H1 (cell line): ENCODE results near the gene TBC1D12. TPM values are rescaled to one million over a fixed set of nuclear protein-coding genes. Genes with fewer than 3 reads are reported as not detected.
A peak's percentile ranks its signal among the peaks of the same experiment; 100 is the strongest.

Experiments used
- ASH2L ChIP-seq: fragments of 200-600, 300-600 bp; sonication (generic); IDR thresholded peaks from one replicate; pipeline ENCODE4 v1.7.1; 2017; ENCODE audit warnings: low read length
- CBX5 ChIP-seq: fragments of 300-800, 300-1000 bp; sonication (generic); IDR thresholded peaks from 2 replicates; pipeline ENCODE4 v1.7.1; 2016; ENCODE audit warnings: antibody characterized with exemption, low read length, low read depth
- CBX8 ChIP-seq: fragments of 300-800, 300-1000 bp; sonication (generic); IDR thresholded peaks from 2 replicates; pipeline ENCODE4 v1.7.1; 2016; ENCODE audit warnings: low read depth, low read length, borderline replicate concordance
- CEBPB ChIP-seq: IDR thresholded peaks from 2 replicates; pipeline ENCODE4 v1.6.1; 2012; ENCODE audit warnings: low read depth, low read length
- EGR1 ChIP-seq: IDR thresholded peaks from 2 replicates; pipeline ENCODE4 v1.6.1; 2011; ENCODE audit warnings: low read depth, low read length, borderline replicate concordance
- EP300 ChIP-seq, 2 experiments: IDR thresholded peaks; 1 replicate in 1 of 2; 2 replicates in 1 of 2; pipeline ENCODE4 v1.6.1; 2011 to 2012; ENCODE audit warnings: low read depth in 2 of 2, low read length in 2 of 2, mild to moderate bottlenecking in 2 of 2, borderline replicate concordance in 1 of 2, inconsistent platforms in 1 of 2, moderate library complexity in 1 of 2
- EZH2 ChIP-seq: fragments of 200-600 bp; sonication (generic); IDR thresholded peaks from 2 replicates; pipeline ENCODE4 v1.7.1; 2012; ENCODE audit warnings: low read depth, mild to moderate bottlenecking, moderate library complexity, low read length, inconsistent platforms; ENCODE audit not compliant: severe bottlenecking
- FOSL1 ChIP-seq: IDR thresholded peaks from 2 replicates; pipeline ENCODE4 v1.6.1; 2011; ENCODE audit warnings: mild to moderate bottlenecking, low read depth, low read length, moderate library complexity; ENCODE audit not compliant: insufficient read depth
- HDAC2 ChIP-seq, 2 experiments: fragments of 300-600 bp in 1 of 2; sonication (generic) in 1 of 2; IDR thresholded peaks; 2 replicates each; pipeline ENCODE4 v1.6.1; 2011 to 2012; ENCODE audit warnings: low read depth in 2 of 2, low read length in 2 of 2, mild to moderate bottlenecking in 2 of 2, moderate library complexity in 2 of 2, borderline replicate concordance in 1 of 2, inconsistent platforms in 1 of 2
- JUN ChIP-seq: IDR thresholded peaks from 2 replicates; pipeline ENCODE4 v1.6.1; 2011; ENCODE audit warnings: low read depth, mild to moderate bottlenecking, improper control_type of control experiment, low read length
- KDM4A ChIP-seq: IDR thresholded peaks from one replicate; pipeline ENCODE4 v1.7.1; 2012; ENCODE audit warnings: low read depth, mild to moderate bottlenecking, moderate library complexity, low read length, inconsistent platforms; ENCODE audit not compliant: severe bottlenecking
- MAFK ChIP-seq: IDR thresholded peaks from 2 replicates; pipeline ENCODE4 v1.6.1; 2012; ENCODE audit warnings: low read depth, mild to moderate bottlenecking, improper control_type of control experiment, low read length
- NANOG ChIP-seq: IDR thresholded peaks from 2 replicates; pipeline ENCODE4 v1.6.1; 2011; ENCODE audit warnings: low read length, low read depth, mild to moderate bottlenecking, inconsistent platforms; ENCODE audit not compliant: insufficient read depth, poor library complexity, severe bottlenecking
- PHF8 ChIP-seq: fragments of 200-600 bp; sonication (generic); conservative IDR thresholded peaks from 2 replicates; pipeline ENCODE4 v1.7.1; 2012; ENCODE audit warnings: low read depth, mild to moderate bottlenecking, inconsistent platforms, low read length, moderate library complexity
- POLR2A ChIP-seq, 2 experiments: IDR thresholded peaks; 1 replicate in 1 of 2; 2 replicates in 1 of 2; pipeline ENCODE4 v1.6.1; 2011; ENCODE audit warnings: low read depth in 2 of 2, low read length in 2 of 2, mild to moderate bottlenecking in 2 of 2; ENCODE audit errors: control extremely low read depth in 1 of 2
- RBBP5 ChIP-seq: IDR thresholded peaks from 2 replicates; pipeline ENCODE4 v1.7.1; 2012; ENCODE audit warnings: low read depth, mild to moderate bottlenecking, inconsistent platforms, low read length, moderate library complexity, borderline replicate concordance
- RFX5 ChIP-seq: IDR thresholded peaks from 2 replicates; pipeline ENCODE4 v1.6.1; 2011; ENCODE audit warnings: low read depth, low read length, improper control_type of control experiment, borderline replicate concordance
- RXRA ChIP-seq: IDR thresholded peaks from 2 replicates; pipeline ENCODE4 v1.6.1; 2011; ENCODE audit warnings: low read depth, mild to moderate bottlenecking, low read length, moderate library complexity; ENCODE audit not compliant: insufficient read depth
- SIN3A ChIP-seq, 2 experiments: IDR thresholded peaks in 1 of 2; conservative IDR thresholded peaks in 1 of 2; 2 replicates each; pipeline ENCODE4 v1.6.1; 2011 to 2012; ENCODE audit warnings: low read length in 2 of 2, improper control_type of control experiment in 1 of 2, low read depth in 1 of 2, mild to moderate bottlenecking in 1 of 2
- SIRT6 ChIP-seq: IDR thresholded peaks from one replicate; pipeline ENCODE4 v1.7.1; 2012; ENCODE audit warnings: low read length, inconsistent platforms
- SP1 ChIP-seq: IDR thresholded peaks from 2 replicates; pipeline ENCODE4 v1.6.1; 2011; ENCODE audit warnings: low read depth, low read length
- SP2 ChIP-seq: IDR thresholded peaks from 2 replicates; pipeline ENCODE4 v1.6.1; 2012; ENCODE audit warnings: mild to moderate bottlenecking, low read length, inconsistent platforms
- SRF ChIP-seq: IDR thresholded peaks from 2 replicates; pipeline ENCODE4 v1.6.1; 2011; ENCODE audit warnings: mild to moderate bottlenecking, low read depth, low read length, moderate library complexity
- TAF1 ChIP-seq: IDR thresholded peaks from 2 replicates; pipeline ENCODE4 v1.6.1; 2011; ENCODE audit warnings: mild to moderate bottlenecking, low read depth, low read length
- polyA plus RNA-seq, 7 experiments: library from polyadenylated mRNA; depleted of rRNA in 3 of 7; stranded (reverse) in 5 of 7; unstranded in 2 of 7; fragments of >200 nt in 5 of 7; fragments of 200-250 nt in 2 of 7; gene quantifications; 1 replicate in 5 of 7; 2 replicates in 1 of 7; 4 replicates in 1 of 7; pipeline versions ENCODE4 v1.2.1 to v1.2.3, GENCODE V29; 2011 to 2013; ENCODE audit warnings: missing spikeins in 2 of 7, mixed read lengths in 2 of 7
- total RNA-seq: library from RNA; stranded (reverse); fragmentation: NEBNext Ultra II Directional; extraction: Animal tissue kit (Norgen Biotek cat#: 25700); gene quantifications from 2 replicates; pipeline ENCODE4 v1.2.1, GENCODE V29; 2021

Gene TBC1D12
- total and polyA plus RNA-seq, 2 of the 8 experiments (the other 6 are each of a cell fraction or from before 2014, with no cell fraction given), result 1.1 to 3.2 TPM

DNA sequence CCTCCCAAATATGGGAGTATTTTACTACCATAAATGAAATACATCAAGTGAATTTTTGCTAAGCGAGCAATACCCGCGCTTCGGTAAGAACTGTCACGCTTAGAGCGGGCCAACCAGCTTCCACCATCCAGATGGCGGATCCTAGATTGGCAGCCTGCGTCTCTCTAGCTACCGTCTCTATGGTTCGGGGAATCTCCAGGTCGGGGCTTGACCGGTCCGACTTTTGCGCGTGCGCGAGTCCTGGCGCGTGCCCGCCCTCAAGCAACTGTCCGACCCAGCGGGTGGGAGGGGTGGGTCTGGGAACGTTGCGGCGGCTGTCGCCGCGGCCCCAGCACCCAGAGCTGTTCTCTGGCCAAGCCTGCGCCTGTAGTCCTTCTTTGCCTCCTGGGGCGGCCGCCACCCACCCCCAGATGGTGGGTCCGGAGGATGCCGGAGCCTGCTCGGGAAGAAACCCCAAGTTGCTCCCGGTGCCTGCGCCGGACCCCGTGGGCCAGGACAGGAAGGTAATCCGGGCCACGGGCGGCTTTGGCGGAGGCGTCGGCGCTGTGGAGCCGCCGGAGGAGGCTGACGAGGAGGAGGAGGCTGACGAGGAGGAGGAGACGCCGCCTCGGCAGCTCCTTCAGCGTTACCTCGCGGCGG is at the start of gene TBC1D12 (continued):
- TF ChIP-seq NANOG (no peak), RXRA (no peak), CBX8 (no peak), POLR2A (IDR thresholded peaks at IDR 0.05; ENCODE audit: control extremely low read depth in 1 of 2, low read depth in 2 of 2, low read length in 2 of 2) (no peak), RBBP5 (no peak), JUN (no peak), RFX5 (no peak), SRF (no peak), SIN3A (conservative IDR thresholded peaks at IDR 0.05 in 1 of 2, IDR thresholded peaks at IDR 0.05 in 1 of 2; ENCODE audit: low read depth in 1 of 2, low read length in 2 of 2) (peak in 1 of 2 experiments; percentile 67; a peak in 1 of 4 replicates), SIRT6 (no peak), HDAC2 (IDR thresholded peaks at IDR 0.05; ENCODE audit: borderline replicate concordance in 1 of 2, low read depth in 2 of 2, low read length in 2 of 2) (0 out of 4 replicates have a peak, but pooled peaks of 1 of the 2 experiments have one; percentile 5), SP2 (peak; percentile 91), MAFK (no peak), EGR1 (no peak), EP300 (IDR thresholded peaks at IDR 0.05; ENCODE audit: borderline replicate concordance in 1 of 2, low read depth in 2 of 2, low read length in 2 of 2) (no peak), FOSL1 (no peak), KDM4A (no peak), TAF1 (peak; percentile 44; the same call in 1 of the 2 replicates), ASH2L (no peak), CEBPB (no peak), EZH2 (no peak), SP1 (peak; percentile 56; the same call in 1 of the 2 replicates), CBX5 (no peak), PHF8 (peak; percentile 38; the same call in 1 of the 2 replicates)
- TF ChIP-seq, all 59 proteins: peak for 13
